HG03571 (cell line): ENCODE results near the gene PCBD1.
"Not testable (repeated sequence)": the region's sequence is repeated elsewhere in the genome, so short reads cannot be mapped to it uniquely, and the experiment has no call there.

Experiments used
- ATAC-seq: cut with Tn5 transposase; IDR thresholded peaks from one replicate; pipeline ENCODE4 v1.9.1; 2021; ENCODE audit not compliant: unreplicated experiment

The PCBD1 gene

DNA sequence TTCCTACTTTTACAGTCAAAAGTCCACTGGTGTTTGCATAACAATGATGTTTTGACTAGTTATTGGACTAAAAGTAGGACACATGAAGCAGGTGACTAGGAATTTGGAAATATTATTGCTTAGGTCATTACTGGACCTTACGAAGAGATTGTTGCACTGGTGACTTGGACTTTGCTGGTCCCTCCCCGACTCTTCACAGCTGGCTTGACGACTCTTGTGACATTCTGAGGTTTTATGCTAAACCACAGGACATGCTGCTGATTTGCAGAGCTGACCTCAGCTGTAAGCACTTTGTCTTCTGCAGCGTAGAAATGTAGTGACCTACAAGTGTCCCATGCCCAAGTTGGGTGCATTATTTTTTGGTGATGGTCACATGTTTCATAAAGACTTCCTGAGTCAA is 21.9 kb downstream of the PCBD1 start:
- ATAC-seq: no peak

DNA sequence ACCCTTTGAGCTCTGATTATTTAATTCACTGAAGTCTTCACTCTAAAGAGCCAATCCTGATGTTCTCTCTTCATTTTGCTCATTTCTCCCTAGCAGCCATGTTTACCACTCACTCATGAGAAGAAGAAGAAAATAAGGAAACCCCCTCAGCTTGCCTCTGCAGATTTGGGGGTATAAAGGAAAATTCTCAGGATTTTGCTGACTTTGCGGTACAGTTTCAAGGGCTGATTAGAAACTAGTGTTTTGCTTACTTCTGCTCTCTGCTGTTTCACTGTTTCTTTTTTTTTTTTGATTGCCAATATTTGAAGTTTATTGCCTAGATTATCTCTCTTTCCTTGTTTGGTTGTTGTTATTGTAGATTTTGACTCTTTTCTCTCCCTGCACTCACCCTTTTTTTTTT is 23.4 kb downstream of the PCBD1 start:
- ATAC-seq: no peak

DNA sequence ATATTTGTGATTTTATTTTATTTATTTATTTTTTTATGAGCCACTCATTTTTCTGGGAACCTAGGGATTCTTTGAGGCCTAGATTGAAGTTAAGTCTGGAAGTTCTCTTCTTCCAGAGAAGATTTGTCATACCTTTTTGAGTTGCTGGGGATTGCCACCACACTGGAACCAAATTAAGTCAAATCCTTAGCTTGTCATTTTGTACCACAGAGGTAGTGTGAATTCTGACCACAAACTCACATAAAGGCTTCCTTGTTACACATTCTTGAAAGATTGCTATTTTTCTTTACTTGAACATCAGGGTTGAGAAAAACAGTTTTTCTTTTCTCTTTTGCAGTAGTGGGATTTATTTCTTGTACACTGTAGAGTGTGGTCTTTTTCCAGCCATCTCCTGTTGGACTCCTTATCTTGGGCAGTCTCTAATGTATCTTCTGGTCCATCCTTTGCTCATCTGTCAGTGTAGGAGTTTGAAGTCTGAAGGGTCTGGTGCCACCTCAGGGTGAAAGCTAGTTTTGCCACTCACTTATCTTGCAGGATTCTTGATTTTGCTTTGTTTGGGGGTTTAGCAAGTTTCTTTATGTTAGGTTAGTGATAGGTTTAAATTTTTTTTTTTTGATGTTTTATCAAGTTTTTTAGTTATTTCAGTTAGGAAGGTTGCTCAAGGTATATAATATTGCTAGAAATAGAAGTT is 24.8 kb downstream of the PCBD1 start:
- no peak for ATAC-seq

DNA sequence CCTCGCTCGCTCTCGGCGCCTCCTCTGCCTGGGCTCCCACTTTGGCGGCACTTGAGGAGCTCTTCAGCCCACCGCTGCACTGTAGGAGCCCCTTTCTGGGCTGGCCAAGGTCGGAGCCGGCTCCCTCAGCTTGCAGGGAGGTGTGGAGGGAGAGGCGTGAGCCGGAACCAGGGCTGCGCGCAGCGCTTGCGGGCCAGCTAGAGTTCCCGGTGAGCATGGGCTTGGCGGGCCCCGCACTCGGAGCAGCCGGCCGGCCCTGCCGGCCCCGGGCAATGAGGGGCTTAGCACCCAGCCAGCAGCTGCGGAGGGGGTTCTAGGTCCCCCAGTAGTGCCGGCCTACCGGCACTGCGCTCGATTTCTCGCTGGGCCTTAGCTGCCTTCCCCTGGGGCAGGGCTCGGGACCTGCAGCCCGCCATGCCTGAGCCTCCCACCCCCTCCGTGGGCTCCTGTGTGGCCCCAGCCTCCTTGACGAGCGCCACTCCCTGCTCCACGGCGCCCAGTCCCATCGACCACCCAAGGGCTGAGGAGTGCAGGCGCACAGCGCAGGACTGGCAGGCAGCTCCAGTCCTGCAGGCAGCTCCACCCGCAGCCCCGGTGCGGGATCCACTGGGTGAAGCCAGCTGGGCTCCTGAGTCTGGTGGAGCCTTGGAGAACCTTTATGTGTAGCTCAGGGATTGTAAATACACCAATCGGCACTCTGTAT is 26.7 kb downstream of the PCBD1 start:
- not testable (repeated sequence) for ATAC-seq

DNA sequence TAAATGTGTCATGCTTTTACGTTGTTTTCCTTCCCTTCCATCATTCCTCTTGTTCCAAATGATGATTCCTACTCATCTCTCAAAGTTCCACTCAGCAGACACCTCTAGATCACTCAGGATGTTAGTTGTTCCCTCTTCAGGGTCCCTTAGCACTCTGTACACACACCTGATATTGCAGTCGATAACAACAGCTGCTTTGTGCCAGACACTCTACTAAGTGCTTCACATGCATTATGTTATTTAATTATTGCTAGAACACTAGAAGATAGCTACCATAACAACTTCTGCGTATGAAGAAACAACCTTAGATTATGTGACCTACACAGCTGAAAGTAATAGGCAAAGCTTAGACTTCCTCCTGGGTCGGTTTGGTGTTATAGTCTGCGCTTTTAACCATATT is 29.6 kb downstream of the PCBD1 start:
- no peak for ATAC-seq

DNA sequence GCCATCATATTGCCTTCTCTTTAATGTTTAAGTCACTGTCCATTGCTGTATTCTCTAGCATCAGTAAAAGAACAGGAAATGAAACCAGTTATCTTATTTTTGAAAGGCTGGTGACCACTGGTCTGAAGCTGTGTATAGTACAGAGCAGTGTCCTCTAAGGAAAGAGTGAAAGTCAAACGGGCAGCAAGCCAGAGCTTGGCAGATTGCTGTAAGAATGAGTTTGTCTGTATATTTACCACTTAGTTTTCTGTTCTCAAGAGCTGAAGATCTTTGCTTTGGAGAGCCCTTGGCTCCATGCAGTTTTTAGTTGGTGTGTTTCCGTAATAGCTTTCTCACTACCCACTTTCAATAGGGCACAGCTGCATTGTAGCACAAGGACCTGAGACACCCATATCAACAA is 31.9 kb downstream of the PCBD1 start:
- no peak for ATAC-seq

DNA sequence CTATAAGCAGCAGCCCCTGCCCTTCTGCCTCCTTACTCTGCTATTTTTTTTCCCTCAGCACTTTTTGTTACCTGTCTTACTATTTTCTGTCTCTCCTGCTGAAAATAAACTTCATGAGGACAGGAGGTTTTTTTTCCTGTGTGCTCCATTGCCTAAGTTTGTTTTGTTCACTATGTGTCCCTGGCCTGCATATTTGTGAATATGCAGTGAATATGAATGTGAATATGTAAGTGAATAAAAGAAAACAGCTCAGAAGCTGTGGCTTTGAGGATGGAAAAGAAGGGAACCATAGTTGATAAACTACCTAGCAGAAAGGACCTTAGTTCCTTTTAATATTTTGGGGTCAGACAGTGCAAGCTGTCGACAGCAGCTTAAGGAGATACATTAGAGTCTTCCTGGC is 34.9 kb downstream of the PCBD1 start:
- ATAC-seq: no peak

DNA sequence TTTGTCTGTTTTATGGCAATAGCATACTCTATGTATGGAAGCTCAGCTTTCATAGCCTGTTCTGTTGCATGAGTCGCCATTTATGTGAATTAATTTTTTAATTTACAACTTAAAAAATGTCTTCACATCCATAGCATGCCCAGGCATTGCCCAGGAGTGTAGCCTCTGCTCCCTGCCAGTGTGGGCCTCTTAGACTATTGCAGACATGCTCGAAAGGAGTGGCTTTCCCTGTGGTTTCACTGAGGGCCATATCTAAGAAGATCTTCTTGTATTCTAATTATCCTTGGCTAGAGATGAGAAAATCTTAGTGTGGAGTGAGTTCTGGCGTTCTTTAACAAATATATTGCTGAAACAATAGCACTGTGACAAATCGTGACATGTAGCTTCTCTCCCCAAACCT is 35.3 kb downstream of the PCBD1 start:
- ATAC-seq: no peak

DNA sequence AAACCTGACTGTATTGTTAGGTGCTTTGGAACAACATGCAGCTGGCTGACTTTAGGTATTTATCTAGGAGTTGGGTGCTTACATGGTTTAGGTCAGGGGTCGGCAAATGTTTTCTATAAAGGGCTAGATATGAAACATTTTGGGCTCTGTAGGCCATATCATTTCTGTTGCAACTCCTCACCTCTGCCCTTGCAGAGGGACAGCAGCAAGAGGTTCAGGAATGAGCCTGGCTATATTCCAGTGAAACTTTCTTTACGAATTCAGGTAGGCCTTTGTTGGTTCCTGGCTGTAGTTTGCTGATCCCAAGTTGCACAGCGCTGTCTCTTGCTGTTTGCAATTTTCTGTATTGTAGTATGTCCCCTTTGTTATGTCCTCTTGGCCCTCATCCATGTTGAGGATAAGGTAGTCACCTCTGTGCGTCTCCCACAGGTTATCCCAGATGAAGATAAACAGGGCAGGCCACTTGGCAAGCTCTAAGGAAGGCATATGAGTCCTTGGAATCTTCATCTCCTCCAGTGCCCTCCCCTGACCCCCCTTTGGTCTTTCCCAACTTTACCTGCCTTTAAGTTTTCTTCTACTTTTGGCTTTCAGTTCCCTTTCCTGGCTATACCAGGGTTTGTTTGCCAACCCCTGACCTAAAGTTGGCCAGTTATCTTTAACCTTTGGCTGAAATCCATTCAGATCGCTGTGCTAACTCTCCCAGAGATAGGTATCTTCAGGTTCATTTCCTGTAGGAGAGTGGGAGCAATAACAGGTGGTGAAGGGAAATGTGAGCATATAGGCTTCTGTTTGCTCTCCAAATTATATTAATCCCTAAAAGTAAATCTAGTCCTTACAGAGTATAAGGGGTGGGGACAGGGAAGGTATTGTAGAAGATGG is 36.5 kb downstream of the PCBD1 start:
- no peak for ATAC-seq

DNA sequence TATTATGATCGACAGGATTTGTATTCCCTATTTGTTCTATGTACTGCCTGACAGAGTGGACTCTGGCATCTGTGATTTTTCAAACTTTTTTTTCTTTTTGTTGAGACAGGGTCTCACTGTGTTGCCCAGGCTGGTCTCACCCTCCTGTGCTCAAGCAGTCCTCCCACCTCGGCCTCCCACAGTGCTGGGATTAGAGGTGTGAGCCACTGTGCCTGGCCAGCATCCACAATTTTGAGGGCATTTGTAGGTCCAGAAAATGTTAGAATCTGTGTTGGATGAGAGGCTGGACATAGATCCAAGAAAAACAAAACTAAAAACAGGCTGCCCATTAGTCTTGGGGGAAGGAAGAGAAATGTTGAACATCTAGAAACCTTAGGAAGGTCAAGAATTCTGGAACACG is 38.3 kb downstream of the PCBD1 start:
- no peak for ATAC-seq

DNA sequence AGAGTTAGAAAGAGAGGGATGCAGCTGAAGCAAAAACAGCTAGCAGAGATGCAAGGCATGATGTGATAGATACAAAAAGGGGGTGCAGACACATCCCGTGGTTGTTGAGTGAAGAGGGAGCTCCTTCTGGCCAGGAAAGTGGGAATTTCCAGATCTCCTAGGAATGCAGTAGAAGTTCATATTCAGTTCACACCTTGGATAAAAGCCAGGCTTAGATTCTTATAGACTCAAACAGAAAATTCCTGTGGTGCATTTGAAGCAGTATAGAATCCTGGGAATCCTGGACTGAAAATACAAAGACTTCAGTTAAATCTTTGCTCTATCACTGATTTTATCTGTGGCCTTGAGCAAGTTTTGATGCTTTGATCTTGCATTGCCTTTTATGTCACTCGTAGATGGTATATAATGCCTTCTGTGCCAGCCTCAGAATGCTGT is 38.8 kb downstream of the PCBD1 start:
- no peak for ATAC-seq

DNA sequence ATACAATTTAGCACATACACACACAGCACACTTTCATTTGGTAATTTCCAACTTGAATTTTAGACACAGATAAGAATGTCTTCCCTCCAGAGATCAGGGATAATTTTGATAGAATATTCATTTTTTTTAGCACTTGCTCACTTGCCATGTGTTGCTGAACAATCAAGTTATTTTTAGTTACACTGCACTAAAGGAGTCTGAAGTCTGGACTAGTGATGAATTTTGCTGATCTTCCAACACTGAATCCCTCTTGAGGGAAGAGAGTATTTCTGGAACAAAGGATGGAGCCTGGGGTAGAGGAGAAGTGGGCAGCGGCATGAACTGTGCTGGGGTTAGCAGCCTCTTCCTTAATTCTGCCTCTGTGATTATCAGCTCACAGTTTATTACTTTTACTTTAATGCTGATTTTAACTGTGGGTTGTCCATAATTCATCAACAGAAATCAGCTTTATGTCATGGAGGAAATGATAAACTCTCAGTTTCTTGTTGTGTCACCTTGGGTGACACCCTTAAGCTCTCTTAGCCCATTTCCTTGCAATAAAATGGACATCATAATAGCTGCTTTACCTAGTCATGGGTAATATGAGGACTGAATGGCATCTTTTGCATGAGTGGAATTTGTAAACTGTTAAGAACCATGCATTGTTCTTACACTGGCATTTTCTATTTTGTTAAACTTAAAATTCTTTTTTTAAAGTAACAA is 40.6 kb downstream of the PCBD1 start:
- no peak for ATAC-seq

DNA sequence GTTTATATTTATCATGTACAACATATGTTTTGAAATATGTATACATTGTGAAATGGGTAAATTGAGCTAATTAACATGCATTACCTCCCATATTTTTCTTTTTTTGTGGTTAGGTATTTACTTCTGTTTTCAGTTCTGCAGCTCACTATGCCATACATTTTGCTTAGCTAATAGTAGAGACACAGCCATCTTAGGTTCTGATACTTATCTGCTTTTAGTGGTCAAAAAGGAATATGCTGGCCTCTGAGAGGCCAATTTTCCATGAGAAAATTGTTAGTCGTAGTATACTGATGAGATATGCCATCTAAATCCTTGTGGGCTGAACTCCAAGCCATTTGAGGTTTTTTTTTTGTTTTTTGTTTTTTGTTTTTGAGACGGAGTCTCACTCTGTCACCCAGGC is 41.6 kb downstream of the PCBD1 start:
- ATAC-seq: no peak

DNA sequence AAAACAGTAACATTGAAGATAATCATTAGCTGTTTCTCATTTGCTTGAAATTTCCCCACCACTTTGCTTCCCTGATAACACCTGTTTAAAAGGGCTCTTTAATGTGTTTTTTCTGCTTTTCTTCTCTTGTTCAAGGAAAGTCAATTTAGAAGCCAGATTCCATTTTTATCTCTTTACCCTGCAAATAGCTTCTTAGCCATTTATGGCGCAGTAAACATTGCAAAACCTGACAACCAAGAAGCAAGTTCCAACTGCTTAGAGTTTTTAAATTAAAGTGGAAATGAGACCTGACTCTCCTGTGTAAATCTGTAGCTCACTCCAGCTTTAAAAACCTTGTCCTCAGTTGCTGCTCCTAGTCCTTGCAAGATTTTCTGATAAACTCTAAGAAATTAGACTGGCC is 42.5 kb downstream of the PCBD1 start:
- ATAC-seq: no peak

DNA sequence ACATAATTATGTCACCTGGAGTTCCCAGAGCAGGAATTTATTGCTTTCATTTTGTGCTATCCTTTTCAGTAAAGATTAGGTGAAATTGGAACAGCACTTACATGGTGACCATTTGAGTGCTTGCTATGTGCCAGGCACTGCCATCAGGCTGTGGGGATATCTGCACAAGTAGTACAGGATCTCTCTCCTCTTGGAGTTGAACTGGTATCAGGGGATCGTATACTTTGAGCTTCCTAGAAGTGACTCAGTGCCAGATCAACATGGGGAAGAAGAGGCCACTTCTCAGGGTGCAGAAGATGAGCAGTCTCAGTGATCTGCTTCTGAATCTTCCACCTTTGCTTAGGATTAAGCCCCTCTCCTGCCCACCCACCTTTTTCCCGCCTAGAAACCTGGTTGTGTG is 43.1 kb downstream of the PCBD1 start:
- no peak for ATAC-seq

DNA sequence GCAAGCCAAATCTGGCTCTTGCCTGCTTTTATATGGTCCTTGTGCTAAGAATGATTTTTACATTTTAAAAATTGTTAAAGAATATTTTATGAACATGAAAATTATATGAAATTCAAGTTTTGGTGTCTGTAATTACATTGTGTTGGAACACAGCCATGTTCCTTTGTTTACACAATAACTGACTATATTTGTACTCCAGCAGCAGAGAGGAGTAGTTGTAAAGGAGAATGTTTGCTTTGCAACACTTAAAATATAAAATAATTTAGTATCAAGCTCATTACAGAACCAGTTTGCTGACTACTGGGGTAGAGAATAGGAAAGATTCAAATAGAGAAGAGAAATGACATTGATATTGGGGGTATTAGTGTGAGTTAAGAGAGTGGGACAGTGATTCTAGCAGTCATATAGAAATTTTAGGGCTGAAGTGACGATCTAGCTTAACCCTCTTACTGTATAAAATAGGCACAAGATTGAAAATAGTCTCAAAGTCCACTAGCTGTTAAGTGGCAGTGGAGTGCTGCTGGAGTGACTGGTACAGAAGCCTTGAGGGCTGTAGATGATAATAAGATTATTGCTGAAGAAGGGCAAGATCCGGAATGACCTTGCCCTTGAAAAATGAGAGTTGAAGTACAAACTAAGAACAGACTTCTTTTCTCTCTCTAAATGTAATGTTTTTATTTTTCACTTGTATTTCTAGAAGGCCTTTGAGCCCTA is 44.4 kb downstream of the PCBD1 start:
- no peak for ATAC-seq

DNA sequence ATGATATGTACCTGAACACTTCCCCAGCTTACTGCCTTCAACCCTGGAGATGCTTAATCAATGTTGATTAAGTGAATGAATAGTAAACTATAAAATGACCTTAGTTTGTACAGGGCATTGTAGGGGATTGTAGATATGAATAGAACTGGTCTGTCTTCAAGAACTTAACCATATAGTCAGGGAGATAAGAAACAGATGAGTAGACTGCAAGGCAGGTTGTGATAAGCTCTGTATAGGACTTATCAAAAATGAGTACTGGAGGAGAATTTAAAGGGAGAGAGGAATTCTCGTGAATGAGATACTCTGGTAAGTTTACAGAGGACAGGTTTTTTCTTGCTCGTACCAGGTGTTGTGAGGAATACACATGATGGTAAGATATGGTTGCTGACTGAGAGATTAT is 45.0 kb downstream of the PCBD1 start:
- no peak for ATAC-seq

DNA sequence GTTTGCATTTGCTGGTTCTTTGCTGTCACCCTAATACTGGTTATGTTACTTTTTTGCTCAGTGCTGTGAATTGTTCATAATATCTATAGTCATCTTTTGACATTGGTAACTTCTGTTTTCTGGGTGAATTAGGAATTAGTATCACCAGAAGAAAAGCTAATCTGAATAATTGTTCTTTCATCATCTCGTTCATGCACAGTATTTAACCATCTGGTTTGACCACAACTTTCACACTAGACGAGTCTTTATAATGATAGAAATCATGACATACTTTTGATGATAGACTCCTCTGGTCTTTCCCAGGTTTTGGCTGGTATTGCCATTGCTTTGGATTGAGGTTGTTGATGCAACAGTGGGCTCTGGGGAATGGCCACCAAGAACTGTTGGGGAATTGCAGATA is 47.5 kb downstream of the PCBD1 start:
- ATAC-seq: no peak

DNA sequence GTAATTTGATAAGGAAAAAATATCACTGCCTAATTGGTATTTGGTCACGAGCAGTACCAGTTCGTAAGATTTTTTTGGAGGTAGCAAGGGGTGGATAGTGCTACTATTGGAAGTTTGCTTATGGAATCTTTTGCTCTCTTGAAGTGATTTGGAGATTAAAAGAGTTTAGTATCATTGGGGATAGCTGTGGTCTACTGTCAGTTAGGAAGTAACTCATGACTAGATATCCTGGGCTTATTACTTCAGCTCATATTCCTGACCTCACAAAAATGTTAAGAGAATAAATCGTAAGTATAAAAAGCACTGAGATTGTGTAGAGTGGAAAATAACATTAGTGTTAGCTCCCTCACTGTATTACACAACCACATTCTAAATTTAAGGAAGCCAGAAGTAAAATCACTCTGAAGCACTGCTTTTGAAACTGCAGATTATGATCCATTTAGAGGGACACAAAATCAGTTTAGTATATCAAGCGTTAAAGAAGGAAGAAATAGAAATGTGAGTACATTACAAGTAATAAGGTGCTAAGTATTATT is 50.0 kb downstream of the PCBD1 start:
- no peak for ATAC-seq

DNA sequence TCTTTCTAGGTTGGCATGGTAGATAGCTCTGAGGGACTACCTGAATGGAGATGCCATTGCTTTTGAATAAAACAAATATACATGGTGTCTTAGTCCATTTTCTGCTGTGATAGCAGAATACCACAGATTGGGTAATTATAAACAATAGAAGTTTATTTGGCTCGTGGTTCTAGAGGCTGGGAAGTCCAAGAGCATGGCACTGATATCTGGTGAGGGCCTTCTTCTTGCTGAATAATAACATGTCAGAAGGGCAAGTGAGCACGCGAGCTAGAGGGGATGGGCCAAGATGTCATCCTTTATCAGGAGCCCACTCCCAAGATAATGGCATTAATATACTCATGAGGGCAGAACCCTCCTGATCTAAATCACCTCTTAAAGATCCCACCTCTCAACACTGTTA is 50.7 kb downstream of the PCBD1 start:
- no peak for ATAC-seq
